AG09309 (cell line): ENCODE data around the gene CDH4.

ENCODE experiments used
- DNase-seq: peaks from one replicate; pipeline ENCODE4 v3.0.0-alpha.2; 2010; ENCODE audit warnings: low read depth
- H3K4me3 ChIP-seq: 2 replicates; pipeline ENCODE4 v1.5.1; 2011; ENCODE audit warnings: mild to moderate bottlenecking, low read depth, low read length, moderate library complexity; ENCODE audit not compliant: control insufficient read depth
- TF ChIP-seq, protein P1 (sequence below): IDR thresholded peaks from 2 replicates; pipeline ENCODE4 v1.5.1; 2011; ENCODE audit warnings: mild to moderate bottlenecking, low read depth, low read length, inconsistent platforms; ENCODE audit not compliant: insufficient read depth, control insufficient read depth; ENCODE audit errors: missing control alignments

The CDH4 gene

DNA sequence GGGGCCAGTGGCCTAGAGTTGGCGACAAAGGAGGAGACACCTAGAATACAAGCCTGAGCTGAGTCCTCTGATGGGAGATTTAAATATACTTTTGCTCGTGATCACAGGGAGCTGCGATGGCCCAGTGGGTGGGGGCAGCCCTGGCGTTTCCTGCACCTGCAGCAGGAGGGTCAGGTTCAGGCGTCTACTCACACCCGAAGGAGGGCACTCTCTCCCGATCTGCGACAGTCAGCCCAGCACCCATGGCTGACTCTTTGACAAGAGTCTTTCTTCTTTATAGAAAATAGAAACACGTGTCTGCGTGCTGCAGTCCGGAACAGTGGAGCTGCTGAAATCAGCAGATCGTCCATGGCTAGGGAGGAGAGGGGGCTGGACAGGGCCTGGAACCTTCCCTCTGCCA, 338.2 kb downstream of the CDH4 start:
- TF ChIP-seq, protein P1, sequence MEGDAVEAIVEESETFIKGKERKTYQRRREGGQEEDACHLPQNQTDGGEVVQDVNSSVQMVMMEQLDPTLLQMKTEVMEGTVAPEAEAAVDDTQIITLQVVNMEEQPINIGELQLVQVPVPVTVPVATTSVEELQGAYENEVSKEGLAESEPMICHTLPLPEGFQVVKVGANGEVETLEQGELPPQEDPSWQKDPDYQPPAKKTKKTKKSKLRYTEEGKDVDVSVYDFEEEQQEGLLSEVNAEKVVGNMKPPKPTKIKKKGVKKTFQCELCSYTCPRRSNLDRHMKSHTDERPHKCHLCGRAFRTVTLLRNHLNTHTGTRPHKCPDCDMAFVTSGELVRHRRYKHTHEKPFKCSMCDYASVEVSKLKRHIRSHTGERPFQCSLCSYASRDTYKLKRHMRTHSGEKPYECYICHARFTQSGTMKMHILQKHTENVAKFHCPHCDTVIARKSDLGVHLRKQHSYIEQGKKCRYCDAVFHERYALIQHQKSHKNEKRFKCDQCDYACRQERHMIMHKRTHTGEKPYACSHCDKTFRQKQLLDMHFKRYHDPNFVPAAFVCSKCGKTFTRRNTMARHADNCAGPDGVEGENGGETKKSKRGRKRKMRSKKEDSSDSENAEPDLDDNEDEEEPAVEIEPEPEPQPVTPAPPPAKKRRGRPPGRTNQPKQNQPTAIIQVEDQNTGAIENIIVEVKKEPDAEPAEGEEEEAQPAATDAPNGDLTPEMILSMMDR, result no peak
- no peak for DNase-seq
- H3K4me3 ChIP-seq, result no peak overlapping the region

DNA sequence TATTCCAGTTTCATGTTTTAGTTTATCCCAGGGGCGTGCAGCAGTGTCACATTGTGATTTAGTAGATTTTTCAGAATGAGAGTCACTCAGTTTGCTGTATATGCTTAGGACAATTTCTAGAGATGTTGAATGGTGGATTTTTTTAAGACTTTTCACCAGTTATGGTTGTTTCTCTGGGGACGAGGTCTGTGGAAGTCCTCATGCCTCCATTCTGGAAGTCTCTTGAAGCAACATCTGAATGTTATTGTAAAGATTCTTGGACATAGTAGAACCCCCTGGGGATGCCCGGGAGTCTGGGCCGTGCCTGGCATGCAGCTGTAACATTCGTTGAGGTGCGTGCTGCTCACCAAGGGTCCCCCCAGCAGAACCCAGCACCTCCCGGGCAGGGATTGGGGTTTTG, 341.5 kb downstream of the CDH4 start:
- no peak for DNase-seq
- TF ChIP-seq, protein P1, result no peak
- no peak overlapping the region for H3K4me3 ChIP-seq

DNA sequence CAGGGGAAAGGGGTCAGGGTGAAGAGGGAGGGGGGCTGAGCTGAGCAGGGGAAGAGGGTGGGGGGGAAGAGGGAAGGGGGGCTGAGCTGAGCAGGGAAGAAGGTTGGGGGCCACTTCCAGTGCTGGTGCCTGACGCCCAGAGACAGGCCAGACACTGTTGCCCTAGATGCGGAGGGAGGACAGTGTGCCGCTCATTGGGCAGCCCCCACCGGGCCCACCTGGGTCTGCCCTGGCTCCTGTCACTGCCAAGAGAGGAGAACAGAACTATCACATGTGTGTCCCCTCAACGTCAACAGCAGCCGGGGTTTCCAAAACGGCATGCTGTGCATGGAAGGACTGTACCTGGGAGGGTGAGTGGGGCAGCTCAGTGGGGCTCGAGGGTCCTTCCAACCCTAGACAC, 342.1 kb downstream of the CDH4 start:
- TF ChIP-seq, protein P1, result no peak
- DNase-seq, result no peak
- H3K4me3 ChIP-seq, result no peak overlapping the region

DNA sequence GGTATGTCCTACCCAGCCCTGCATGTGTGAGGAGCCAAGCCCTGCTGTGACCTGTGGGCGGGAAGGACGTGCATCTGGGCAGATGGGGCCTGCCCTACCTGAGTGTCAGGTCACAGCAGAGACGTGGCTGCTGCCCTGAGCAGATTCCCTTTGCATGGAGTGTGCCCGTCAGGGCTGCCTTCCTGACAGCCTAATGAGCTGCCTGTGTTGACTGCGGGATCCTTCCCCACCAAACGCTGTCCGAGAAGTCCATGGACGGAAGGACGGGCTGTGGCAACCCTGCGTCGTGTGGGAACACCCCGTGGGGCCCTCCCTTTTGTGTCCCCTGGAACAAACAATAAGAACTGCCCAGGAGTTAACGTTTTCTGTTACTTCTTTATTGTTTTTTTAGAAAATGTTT, 343.2 kb downstream of the CDH4 start:
- DNase-seq, result no peak
- TF ChIP-seq, protein P1, result no peak
- H3K4me3 ChIP-seq, result no peak overlapping the region

DNA sequence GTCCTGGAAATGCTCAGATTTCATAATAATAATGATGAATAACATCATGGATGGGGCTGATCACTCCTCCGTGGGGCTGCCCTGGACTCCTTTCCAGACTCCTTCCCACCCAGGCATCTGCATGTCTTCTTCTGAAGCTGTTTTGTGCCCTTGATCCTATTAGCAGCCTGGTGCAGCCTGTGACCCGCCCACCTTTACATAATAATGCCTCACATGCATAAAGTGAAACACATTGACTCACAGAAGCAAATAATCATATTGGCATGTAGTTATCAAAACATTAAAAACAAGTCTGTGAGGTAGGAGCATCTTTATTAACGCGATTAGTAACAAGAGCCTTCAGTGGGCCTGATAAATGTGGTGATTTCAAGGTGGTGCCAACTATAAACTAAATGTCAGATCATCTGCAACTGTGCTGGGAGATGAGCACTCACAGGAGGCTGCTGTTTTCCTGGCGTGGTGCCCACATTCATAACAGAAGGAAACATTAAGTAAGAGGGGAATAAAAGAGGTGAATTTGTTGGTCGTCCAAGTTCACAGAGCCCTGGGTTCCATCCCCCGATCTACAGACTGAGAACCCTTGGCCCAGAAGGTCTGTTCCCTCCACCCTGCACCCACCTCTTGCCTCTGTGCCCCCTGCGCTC, 344.7 kb downstream of the CDH4 start:
- H3K4me3 ChIP-seq, result no peak overlapping the region
- DNase-seq, result no peak
- TF ChIP-seq, protein P1, result no peak

DNA sequence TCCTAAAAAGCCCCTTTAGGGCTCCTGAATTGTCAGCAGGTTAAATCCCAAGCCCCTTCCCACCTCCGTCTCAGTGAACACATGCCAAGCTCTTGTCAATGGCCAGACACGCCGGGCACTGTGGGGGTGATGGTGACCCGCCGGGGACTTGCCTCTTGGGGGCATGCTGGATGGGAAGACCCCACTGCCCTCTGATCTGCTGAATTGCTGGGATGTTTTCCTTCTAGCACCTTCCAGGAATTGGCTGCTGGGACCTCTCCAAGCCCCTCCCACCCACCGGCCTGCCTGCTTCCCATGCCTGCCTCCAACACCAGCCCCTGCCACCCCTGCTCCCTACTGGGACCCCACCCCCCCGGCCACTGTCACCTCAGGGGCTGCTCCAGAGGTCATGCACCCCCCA, 345.9 kb downstream of the CDH4 start:
- H3K4me3 ChIP-seq, result no peak overlapping the region
- no peak for DNase-seq
- TF ChIP-seq, protein P1, result no peak

DNA sequence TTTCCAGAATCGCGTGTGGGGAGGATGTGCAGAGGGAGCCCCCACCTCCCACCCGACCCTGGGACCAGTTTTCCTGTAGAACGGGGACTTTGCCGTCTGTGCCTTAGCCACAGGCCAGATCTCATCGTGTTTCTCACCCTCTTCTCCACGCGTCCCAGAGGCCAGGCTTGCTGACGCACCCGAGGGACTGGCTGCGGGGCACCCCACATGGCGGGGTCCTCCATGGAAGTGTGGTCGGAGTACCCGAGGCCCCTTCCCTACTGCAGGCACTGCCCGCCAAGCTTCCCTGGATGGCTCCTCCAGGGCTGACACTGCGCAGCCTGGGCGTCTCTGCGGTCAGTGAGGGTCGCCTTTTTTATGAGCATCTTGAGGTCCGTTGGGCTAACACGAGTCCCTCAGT, 346.5 kb downstream of the CDH4 start:
- no peak for DNase-seq
- TF ChIP-seq, protein P1, result no peak

More for the DNA sequence above, 346.5 kb downstream of the CDH4 start:
- H3K4me3 ChIP-seq, result no peak overlapping the region
